ENCODE results near the gene PCDHA1.

PCDHA1 gene

GRCh38 chr5:141042555-141042954, 256.6 kb downstream of the PCDHA1 start:
- Histone ChIP-seq H3K36me3 (ENCODE audit: control insufficient read depth in 1 of 2, insufficient read depth in 2 of 2, low read length in 2 of 2) (no peaks in the 10 kb centered on the region), H3K4me1 (ENCODE audit: control insufficient read depth in 1 of 2, insufficient read depth in 2 of 2, low read length in 2 of 2) (no peaks in the 10 kb centered on the region), H3K4me3 (ENCODE audit: low read depth in 1 of 2, low read length in 2 of 2) (no peak overlapping the region), H3K27ac (ENCODE audit: low read depth, low read length) (no peak overlapping the region), H3K27me3 (ENCODE audit: control insufficient read depth in 1 of 2, insufficient read depth in 2 of 2, low read length in 2 of 2) (no peaks in the 10 kb centered on the region), H3K9me3 (ENCODE audit: control insufficient read depth in 1 of 2, low read length in 2 of 2) (peaks cover 0 to 4% of the 10 kb centered on the region in 2 donors), H3K9ac (ENCODE audit: low read depth in 1 of 2, low read length in 2 of 2) (no peak overlapping the region)

- Histone ChIP-seq H3K9ac (ENCODE audit: low read depth in 1 of 2, low read length in 2 of 2) (no peak within 1 kb of the TSS), H3K4me1 (ENCODE audit: control insufficient read depth in 1 of 2, insufficient read depth in 2 of 2, low read length in 2 of 2) (no peaks in the 10 kb centered on the region), H3K9me3 (ENCODE audit: control insufficient read depth in 1 of 2, low read length in 2 of 2) (peaks cover 0 to 5% of the 10 kb centered on the region in 2 donors), H3K27me3 (ENCODE audit: control insufficient read depth in 1 of 2, insufficient read depth in 2 of 2, low read length in 2 of 2) (no peaks in the 10 kb centered on the region), H3K27ac (ENCODE audit: low read depth, low read length) (no peak within 1 kb of the TSS), H3K36me3 (ENCODE audit: control insufficient read depth in 1 of 2, insufficient read depth in 2 of 2, low read length in 2 of 2) (no peaks in the 10 kb centered on the region), H3K4me3 (ENCODE audit: low read depth in 1 of 2, low read length in 2 of 2) (peak within 1 kb of the TSS; percentile 41 to 57)
Measured at GRCh38 chr5:141050622-141051520, 264.9 kb downstream of the PCDHA1 start, which contains the start of gene PCDHB1. Gene PCDHB1, plus strand, starts transcription at chr5:141051374. Its CDS starts 97 bp downstream, at chr5:141051471.

- no peak overlapping the region for H3K9ac ChIP-seq (ENCODE audit: low read depth in 1 of 2, low read length in 2 of 2)
- H3K36me3 ChIP-seq (ENCODE audit: control insufficient read depth in 1 of 2, insufficient read depth in 2 of 2, low read length in 2 of 2) = no peaks in the 10 kb centered on the region
- peaks cover 0 to 5% of the 10 kb centered on the region in 2 donors for H3K9me3 ChIP-seq (ENCODE audit: control insufficient read depth in 1 of 2, low read length in 2 of 2)
- no peak overlapping the region for H3K27ac ChIP-seq (ENCODE audit: low read depth, low read length)
- H3K4me3 ChIP-seq (ENCODE audit: low read depth in 1 of 2, low read length in 2 of 2) = peak overlapping the region; percentile 41 to 57
- no peaks in the 10 kb centered on the region for H3K27me3 ChIP-seq (ENCODE audit: control insufficient read depth in 1 of 2, insufficient read depth in 2 of 2, low read length in 2 of 2)
- H3K4me1 ChIP-seq (ENCODE audit: control insufficient read depth in 1 of 2, insufficient read depth in 2 of 2, low read length in 2 of 2) = no peaks in the 10 kb centered on the region
Measured at GRCh38 chr5:141051521-141051866, 265.6 kb downstream of the PCDHA1 start.
